ENCODE measurements around the gene DCC.

DNA sequence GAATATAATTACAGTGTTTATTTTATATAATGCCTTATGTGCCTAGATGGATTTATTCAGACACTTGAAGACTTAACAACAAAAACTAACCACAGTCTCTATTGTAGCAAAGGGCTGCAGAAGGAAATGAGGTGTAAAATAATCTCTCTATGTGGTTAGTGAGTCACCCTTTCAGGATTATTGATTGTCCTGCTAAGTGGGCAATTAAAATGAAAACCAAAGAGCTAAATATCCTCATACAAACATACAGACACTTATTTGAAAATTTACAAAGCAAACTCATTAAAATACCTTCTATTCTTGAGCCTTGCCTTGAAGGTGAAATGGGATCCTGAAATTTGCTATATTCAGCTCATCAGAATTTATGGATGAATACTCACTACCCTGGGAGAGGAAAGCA, 27.7 kb upstream of the DCC start:
- no peak for TF ChIP-seq POLR2A (IDR thresholded peaks at IDR 0.05; ENCODE audit: low read length)
- TF ChIP-seq GATA1 (IDR thresholded peaks at IDR 0.05; ENCODE audit: low read depth, low read length) = no peak
